Psoas muscle (tissue), 8 donors: ENCODE measurements around the gene DEPDC7. TPM values are rescaled to one million over a fixed set of nuclear protein-coding genes. Genes with fewer than 3 reads are reported as not detected.

Experiments
- ATAC-seq, 4 donors: fragments of 200-7000 bp; cut with Tn5 transposase; one replicate each; pipeline ENCODE4 v1.9.1; 2020; ENCODE audit warnings: moderate library complexity in 3 of 4, mild to moderate bottlenecking in 2 of 4
- DNase-seq, 2 donors: peaks; one replicate each; pipeline ENCODE4 v3.0.0-alpha.2; 2020
- H3K27ac ChIP-seq: fragments of 200-600 bp; one replicate; pipeline ENCODE4 v1.8.0; 2022
- H3K27me3 ChIP-seq, 3 donors: fragments of 200-600 bp in 1 of 3; one replicate each; pipeline versions ENCODE4 v1.6.1 to v1.8.0; 2013 to 2022; ENCODE audit warnings: low read length in 2 of 3, mild to moderate bottlenecking in 2 of 3, moderate library complexity in 1 of 3; ENCODE audit not compliant: insufficient read depth in 3 of 3
- H3K36me3 ChIP-seq, 2 donors: fragments of 200-600 bp in 1 of 2; one replicate each; pipeline versions ENCODE4 v1.6.1 to v1.8.0; 2013 to 2022; ENCODE audit warnings: low read depth in 1 of 2, mild to moderate bottlenecking in 1 of 2, moderate library complexity in 1 of 2; ENCODE audit not compliant: insufficient read depth in 1 of 2
- H3K4me1 ChIP-seq: fragments of 200-600 bp; one replicate; pipeline ENCODE4 v1.8.0; 2022
- H3K4me3 ChIP-seq: fragments of 200-600 bp; one replicate; pipeline ENCODE4 v1.8.0; 2022; ENCODE audit warnings: mild to moderate bottlenecking
- H3K9me3 ChIP-seq: fragments of 200-600 bp; one replicate; pipeline ENCODE4 v1.8.0; 2022
- WGBS, 3 donors: extraction: QIAGEN DNeasy Blood & Tissue Kit; methylation state at CpG; one replicate each; pipeline versions ENCODE4 v1.1.6 to v1.1.7; 2013; 5-methylcytosine and 5-hydroxymethylcytosine counted together
- intact Hi-C, 2 donors: fragments of 100-400 bp; cut with DNase I; formaldehyde crosslinking; loops; one replicate each; pipeline versions ENCODE4 v1.11.0 to v1.14.2; 2022
- polyA plus RNA-seq, 3 donors: library from polyadenylated mRNA; stranded (reverse); fragments of 200-250 nt; gene quantifications; one replicate each; pipeline ENCODE4 v1.2.3, GENCODE V29; 2013
- total RNA-seq, 4 donors: library from RNA; stranded (reverse); fragmentation: NEBNext Ultra II Directional in 2 of 4; extraction: Animal tissue kit (Norgen Biotek cat#: 25700) in 2 of 4; gene quantifications; one replicate each; pipeline versions ENCODE4 v1.2.1 to v1.2.4, GENCODE V29; 2021 to 2023
- TF ChIP-seq, protein P1 (sequence below): fragments of 200-600 bp; IDR thresholded peaks from one replicate; pipeline ENCODE4 v1.8.0; 2022; ENCODE audit warnings: antibody characterized with exemption
- donor health status: healthy with polysubstance abuse.
- donor health status: DM: no; HTN: no; CAD: no; lungs with moderate emphysema.
- donor health status: Bipolar disorder and iron deficiency.
- donor health status: healthy.
- donor health status: DM: yes; HTN: yes; CAD: no.
- donor health status: DM: no; HTN: no; CAD: no.
- donor health status: DM: no; HTN: no; CAD: no.
- donor health status: DM: yes; HTN: yes; CAD: no.

The DEPDC7 gene
- total and polyA plus RNA-seq, 7 donors: 1.5 to 6.3 (median 3.2) TPM

- Histone ChIP-seq H3K9me3 (no peaks in the 10 kb centered on the region), H3K36me3 (peaks cover 0 to 33% of the 10 kb centered on the region in 2 donors), H3K4me1 (no peaks in the 10 kb centered on the region), H3K27ac (no peak overlapping the region), H3K27me3 (no peaks in the 10 kb centered on the region), H3K4me3 (no peak overlapping the region)
- DNase-seq (no peak), ATAC-seq (no peak)
- WGBS, 3 donors: 78 to 91% (median 79%) methylated on average over 2 of the region's 2 CpGs
- TF ChIP-seq, protein P1, sequence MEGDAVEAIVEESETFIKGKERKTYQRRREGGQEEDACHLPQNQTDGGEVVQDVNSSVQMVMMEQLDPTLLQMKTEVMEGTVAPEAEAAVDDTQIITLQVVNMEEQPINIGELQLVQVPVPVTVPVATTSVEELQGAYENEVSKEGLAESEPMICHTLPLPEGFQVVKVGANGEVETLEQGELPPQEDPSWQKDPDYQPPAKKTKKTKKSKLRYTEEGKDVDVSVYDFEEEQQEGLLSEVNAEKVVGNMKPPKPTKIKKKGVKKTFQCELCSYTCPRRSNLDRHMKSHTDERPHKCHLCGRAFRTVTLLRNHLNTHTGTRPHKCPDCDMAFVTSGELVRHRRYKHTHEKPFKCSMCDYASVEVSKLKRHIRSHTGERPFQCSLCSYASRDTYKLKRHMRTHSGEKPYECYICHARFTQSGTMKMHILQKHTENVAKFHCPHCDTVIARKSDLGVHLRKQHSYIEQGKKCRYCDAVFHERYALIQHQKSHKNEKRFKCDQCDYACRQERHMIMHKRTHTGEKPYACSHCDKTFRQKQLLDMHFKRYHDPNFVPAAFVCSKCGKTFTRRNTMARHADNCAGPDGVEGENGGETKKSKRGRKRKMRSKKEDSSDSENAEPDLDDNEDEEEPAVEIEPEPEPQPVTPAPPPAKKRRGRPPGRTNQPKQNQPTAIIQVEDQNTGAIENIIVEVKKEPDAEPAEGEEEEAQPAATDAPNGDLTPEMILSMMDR: no peak
- intact Hi-C loops: no loop called here
Observed at GRCh38 chr11:33052231-33052630, 36.6 kb downstream of the DEPDC7 start.

DNA sequence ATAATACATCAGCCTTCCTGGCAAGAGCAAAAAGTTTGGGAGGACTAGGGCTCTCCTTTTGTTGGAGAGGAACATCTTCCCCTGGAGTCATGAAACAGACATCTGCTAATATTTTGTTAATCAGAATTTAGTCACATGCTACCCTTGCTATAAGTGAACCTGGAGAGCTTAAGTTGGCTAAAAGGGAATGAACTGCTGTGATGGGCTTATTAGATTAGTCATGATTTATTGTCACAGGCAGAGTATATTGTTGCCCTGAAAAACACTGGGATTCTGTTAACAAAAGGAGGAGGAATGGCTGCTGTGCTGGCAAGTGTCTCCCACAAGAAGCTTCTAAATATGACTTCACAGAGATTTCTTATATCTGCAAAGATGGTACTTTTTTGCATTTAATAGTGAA is 39.7 kb downstream of the DEPDC7 start:
- Histone ChIP-seq H3K27ac (no peak overlapping the region), H3K4me1 (no peaks in the 10 kb centered on the region), H3K4me3 (no peak overlapping the region), H3K27me3 (no peaks in the 10 kb centered on the region), H3K36me3 (peaks cover 0 to 58% of the 10 kb centered on the region in 2 donors), H3K9me3 (no peaks in the 10 kb centered on the region)
- ATAC-seq (no peak), DNase-seq (no peak)
- TF ChIP-seq, protein P1: no peak
- intact Hi-C loops: no loop called here

- Histone ChIP-seq H3K27me3 (no peaks in the 10 kb centered on the region), H3K4me1 (no peaks in the 10 kb centered on the region), H3K36me3 (peaks cover 0 to 77% of the 10 kb centered on the region in 2 donors), H3K4me3 (no peak overlapping the region), H3K27ac (no peak overlapping the region), H3K9me3 (no peaks in the 10 kb centered on the region)
- no peak for ATAC-seq
- intact Hi-C loops: no loop called here
- no peak for DNase-seq
- TF ChIP-seq, protein P1: no peak
- 87 to 94% (median 90%) methylated on average over 1 of the region's 1 CpG for WGBS, 3 donors
Observed at GRCh38 chr11:33057284-33057683, 41.6 kb downstream of the DEPDC7 start.

- TF ChIP-seq, protein P1: no peak
- Histone ChIP-seq H3K27me3 (no peaks in the 10 kb centered on the region), H3K36me3 (peaks cover 0 to 88% of the 10 kb centered on the region in 2 donors), H3K4me1 (no peaks in the 10 kb centered on the region), H3K4me3 (no peak overlapping the region), H3K27ac (no peak overlapping the region), H3K9me3 (no peaks in the 10 kb centered on the region)
- no peak for ATAC-seq
- DNase-seq: no peak
- intact Hi-C loops: loop anchor here in 1 of 2 donors (10.0 kb wide), 1 partner anchor 255 kb away; no protein-coding TSS in a partner anchor
- 85 to 91% (median 90%) methylated on average over 5 of the region's 5 CpGs for WGBS, 3 donors
Observed at GRCh38 chr11:33059331-33060007, 43.8 kb downstream of the DEPDC7 start.

GRCh38 chr11:33060271-33060670 is 44.6 kb downstream of the DEPDC7 start:
- TF ChIP-seq, protein P1: no peak
- DNase-seq: no peak
- no peak for ATAC-seq
- H3K27me3 ChIP-seq: no peaks in the 10 kb centered on the region
- H3K9me3 ChIP-seq: no peaks in the 10 kb centered on the region
- H3K27ac ChIP-seq: no peak overlapping the region
- WGBS, 3 donors: 96 to 98% (median 97%) methylated on average over 3 of the region's 3 CpGs
- intact Hi-C loops: loop anchor here in 1 of 2 donors (10.0 kb wide), 1 partner anchor 255 kb away; no protein-coding TSS in a partner anchor
- H3K4me3 ChIP-seq: no peak overlapping the region
- H3K36me3 ChIP-seq: peaks cover 0 to 82% of the 10 kb centered on the region in 2 donors
- no peaks in the 10 kb centered on the region for H3K4me1 ChIP-seq
